ENCODE results near the gene PPFIA2.

Gene PPFIA2

DNA sequence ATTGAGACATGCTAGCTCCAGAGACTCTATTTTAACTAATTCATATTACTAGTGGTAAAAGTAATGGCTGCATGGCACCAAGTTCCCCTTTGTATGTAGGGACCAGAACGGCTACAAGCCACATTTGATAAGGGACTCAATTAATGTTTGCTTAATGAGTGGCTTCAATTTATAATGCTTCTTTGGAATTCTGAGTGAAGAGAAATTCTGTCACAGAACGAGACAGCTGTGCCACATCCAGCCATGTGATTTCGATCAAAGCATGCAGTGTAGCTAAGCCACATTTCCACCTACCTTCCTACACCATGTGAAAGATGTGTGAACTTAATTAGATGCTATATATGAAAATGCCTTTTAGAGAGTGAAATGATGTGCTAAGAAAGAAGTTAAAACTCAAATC lies 463.9 kb downstream of the PPFIA2 start:
- Mint-ChIP-seq H3K4me1 (ENCODE audit: low read depth) (no peaks in the 10 kb centered on the region), H3K9me3 (no peaks in the 10 kb centered on the region), H3K36me3 (ENCODE audit: low read depth) (no peaks in the 10 kb centered on the region)

GRCh38 chr12:81294325-81295190 lies 464.6 kb downstream of the PPFIA2 start:
- DNase-seq = no peak
- Mint-ChIP-seq H3K4me1 (ENCODE audit: low read depth) (no peaks in the 10 kb centered on the region), H3K27ac (no peak overlapping the region), H3K4me3 (no peak overlapping the region), H3K27me3 (no peaks in the 10 kb centered on the region), H3K9me3 (no peaks in the 10 kb centered on the region), H3K36me3 (ENCODE audit: low read depth) (no peaks in the 10 kb centered on the region)

More for the DNA sequence above, 463.9 kb downstream of the PPFIA2 start:
- no peak for DNase-seq
- H3K4me3 Mint-ChIP-seq = no peak overlapping the region
- H3K27me3 Mint-ChIP-seq = no peaks in the 10 kb centered on the region
- H3K27ac Mint-ChIP-seq = no peak overlapping the region

- H3K27ac Mint-ChIP-seq = no peak overlapping the region
- no peaks in the 10 kb centered on the region for H3K36me3 Mint-ChIP-seq (ENCODE audit: low read depth)
- no peak overlapping the region for H3K4me3 Mint-ChIP-seq
- DNase-seq = no peak
- no peaks in the 10 kb centered on the region for H3K9me3 Mint-ChIP-seq
- H3K27me3 Mint-ChIP-seq = no peaks in the 10 kb centered on the region
- H3K4me1 Mint-ChIP-seq (ENCODE audit: low read depth) = no peaks in the 10 kb centered on the region
Measured at GRCh38 chr12:81288651-81289050, 470.5 kb downstream of the PPFIA2 start.

- H3K27me3 Mint-ChIP-seq = no peaks in the 10 kb centered on the region
- no peaks in the 10 kb centered on the region for H3K4me1 Mint-ChIP-seq (ENCODE audit: low read depth)
- no peaks in the 10 kb centered on the region for H3K36me3 Mint-ChIP-seq (ENCODE audit: low read depth)
- DNase-seq = no peak
- H3K4me3 Mint-ChIP-seq = no peak overlapping the region
- H3K9me3 Mint-ChIP-seq = no peaks in the 10 kb centered on the region
- H3K27ac Mint-ChIP-seq = no peak overlapping the region
Measured at GRCh38 chr12:81284137-81284536, 475.0 kb downstream of the PPFIA2 start.

- H3K27me3 Mint-ChIP-seq = no peaks in the 10 kb centered on the region
- H3K36me3 Mint-ChIP-seq (ENCODE audit: low read depth) = no peaks in the 10 kb centered on the region
- no peaks in the 10 kb centered on the region for H3K4me1 Mint-ChIP-seq (ENCODE audit: low read depth)
- no peak overlapping the region for H3K27ac Mint-ChIP-seq
- no peak for DNase-seq
- H3K4me3 Mint-ChIP-seq = no peak overlapping the region
- no peaks in the 10 kb centered on the region for H3K9me3 Mint-ChIP-seq
Measured at GRCh38 chr12:81274637-81275529, 484.3 kb downstream of the PPFIA2 start.

DNA sequence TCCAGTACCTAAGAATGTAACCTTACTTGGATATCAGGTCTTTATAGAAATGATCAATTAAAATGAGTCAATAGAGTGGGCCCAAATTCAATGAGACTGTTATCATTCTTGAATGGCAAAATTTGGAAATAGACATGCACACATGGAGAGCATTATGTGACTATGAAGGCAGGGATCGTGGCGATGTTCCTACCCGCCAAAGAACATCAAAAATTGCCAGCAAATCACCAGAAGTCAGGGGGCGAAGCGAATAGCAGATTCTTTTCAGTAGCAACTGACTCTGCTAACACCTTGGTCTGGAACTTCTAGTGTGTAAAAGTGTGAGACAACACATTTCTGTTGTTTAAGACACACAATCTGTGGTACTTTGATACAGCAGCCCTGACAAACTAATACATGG lies 488.8 kb downstream of the PPFIA2 start:
- H3K9me3 Mint-ChIP-seq = peaks cover 4% of the 10 kb centered on the region
- no peaks in the 10 kb centered on the region for H3K4me1 Mint-ChIP-seq (ENCODE audit: low read depth)
- no peaks in the 10 kb centered on the region for H3K36me3 Mint-ChIP-seq (ENCODE audit: low read depth)
- H3K27me3 Mint-ChIP-seq = no peaks in the 10 kb centered on the region
- H3K4me3 Mint-ChIP-seq = no peak overlapping the region
- H3K27ac Mint-ChIP-seq = no peak overlapping the region
- no peak for DNase-seq

DNA sequence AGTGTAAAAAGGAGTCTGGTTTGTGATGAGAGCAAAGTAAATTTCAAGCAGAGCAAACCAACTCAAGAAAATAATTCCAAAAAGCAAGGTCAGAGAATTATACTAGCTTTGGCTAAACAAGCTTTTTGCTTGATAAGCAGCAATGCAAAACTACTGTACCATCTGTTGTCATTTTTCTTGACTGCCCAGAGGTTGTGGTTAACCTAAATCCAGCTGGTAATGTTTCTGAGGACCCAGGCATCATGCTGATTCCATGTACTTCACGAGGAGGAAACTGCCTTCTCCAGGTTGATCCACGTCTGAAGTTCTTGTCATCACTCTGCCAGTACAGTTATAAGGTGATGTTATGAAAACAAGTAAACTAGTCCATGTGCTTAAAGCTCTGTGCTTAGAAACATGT lies 496.1 kb downstream of the PPFIA2 start:
- H3K27me3 Mint-ChIP-seq = no peaks in the 10 kb centered on the region
- no peaks in the 10 kb centered on the region for H3K36me3 Mint-ChIP-seq (ENCODE audit: low read depth)
- H3K4me3 Mint-ChIP-seq = no peak overlapping the region
- H3K4me1 Mint-ChIP-seq (ENCODE audit: low read depth) = no peaks in the 10 kb centered on the region
- no peak for DNase-seq
- H3K27ac Mint-ChIP-seq = no peak overlapping the region
- no peaks in the 10 kb centered on the region for H3K9me3 Mint-ChIP-seq

DNA sequence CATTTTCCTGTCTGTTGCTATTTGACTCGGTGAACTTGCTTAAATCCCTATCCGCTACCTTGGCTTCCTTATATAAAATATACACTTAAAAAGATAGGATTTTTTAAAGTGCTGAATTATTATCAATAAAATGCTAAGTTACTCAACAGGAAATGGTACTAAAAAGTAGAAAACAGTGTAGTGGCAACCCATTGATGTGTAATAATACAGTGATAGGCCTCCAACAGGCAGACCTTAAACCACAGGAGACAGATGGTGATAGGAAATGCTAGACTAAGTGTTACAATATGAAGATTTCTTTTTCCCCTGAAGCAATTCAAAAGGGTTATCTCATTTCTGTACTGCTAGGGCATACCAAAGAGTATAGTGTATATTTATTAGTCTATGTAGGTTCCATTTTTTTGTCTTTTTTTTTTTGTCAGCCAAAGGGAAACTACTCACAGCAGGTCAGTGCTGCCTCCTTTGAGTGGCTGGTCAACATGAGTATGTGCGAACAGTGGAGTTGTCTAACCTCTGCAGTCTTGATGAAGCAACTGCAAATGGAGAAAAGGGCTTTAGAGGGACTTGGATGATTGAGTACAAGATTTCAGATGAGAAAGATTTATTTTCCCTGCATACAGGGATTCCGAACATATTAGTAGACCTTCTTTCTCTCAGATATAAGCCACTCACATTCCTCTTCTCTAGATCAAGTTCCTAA lies 497.5 kb downstream of the PPFIA2 start:
- H3K9me3 Mint-ChIP-seq = no peaks in the 10 kb centered on the region
- no peaks in the 10 kb centered on the region for H3K4me1 Mint-ChIP-seq (ENCODE audit: low read depth)
- no peaks in the 10 kb centered on the region for H3K36me3 Mint-ChIP-seq (ENCODE audit: low read depth)
- no peak for DNase-seq
- H3K27me3 Mint-ChIP-seq = no peaks in the 10 kb centered on the region
- no peak overlapping the region for H3K27ac Mint-ChIP-seq
- H3K4me3 Mint-ChIP-seq = no peak overlapping the region

- Mint-ChIP-seq H3K27me3 (no peaks in the 10 kb centered on the region), H3K27ac (no peak overlapping the region), H3K36me3 (ENCODE audit: low read depth) (no peaks in the 10 kb centered on the region), H3K4me3 (no peak overlapping the region), H3K4me1 (ENCODE audit: low read depth) (no peaks in the 10 kb centered on the region), H3K9me3 (no peaks in the 10 kb centered on the region)
- DNase-seq = no peak
Measured at GRCh38 chr12:81259360-81259759, 499.8 kb downstream of the PPFIA2 start.

GRCh38 chr12:81257947-81258551 lies 501.1 kb downstream of the PPFIA2 start:
- H3K27ac Mint-ChIP-seq = no peak overlapping the region
- no peaks in the 10 kb centered on the region for H3K9me3 Mint-ChIP-seq
- no peaks in the 10 kb centered on the region for H3K36me3 Mint-ChIP-seq (ENCODE audit: low read depth)
- DNase-seq = no peak
- H3K27me3 Mint-ChIP-seq = no peaks in the 10 kb centered on the region
- no peaks in the 10 kb centered on the region for H3K4me1 Mint-ChIP-seq (ENCODE audit: low read depth)
- H3K4me3 Mint-ChIP-seq = no peak overlapping the region

DNA sequence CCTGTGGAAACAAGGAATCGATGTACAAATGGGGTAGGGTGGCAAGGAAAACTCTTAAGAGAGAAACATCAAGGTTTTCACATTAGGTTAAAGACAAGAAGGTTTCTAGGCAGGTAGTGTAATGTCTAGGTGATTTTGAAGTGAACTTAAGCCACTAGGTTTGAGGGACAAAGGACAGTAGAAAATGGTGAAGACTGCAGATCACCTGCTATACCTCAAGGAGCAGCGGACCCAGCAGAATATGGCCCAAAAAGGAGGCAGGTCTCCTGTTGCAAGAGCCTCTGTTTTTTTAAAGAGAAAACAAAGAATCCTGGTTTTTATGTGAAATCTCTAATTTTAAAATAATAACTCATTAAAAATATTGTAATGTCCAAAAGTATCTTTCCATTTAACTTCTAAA lies 503.2 kb downstream of the PPFIA2 start:
- H3K27me3 Mint-ChIP-seq = no peaks in the 10 kb centered on the region
- H3K9me3 Mint-ChIP-seq = no peaks in the 10 kb centered on the region
- no peak overlapping the region for H3K4me3 Mint-ChIP-seq
- H3K4me1 Mint-ChIP-seq (ENCODE audit: low read depth) = no peaks in the 10 kb centered on the region
- no peak for DNase-seq
- H3K27ac Mint-ChIP-seq = no peak overlapping the region
- no peaks in the 10 kb centered on the region for H3K36me3 Mint-ChIP-seq (ENCODE audit: low read depth)

DNA sequence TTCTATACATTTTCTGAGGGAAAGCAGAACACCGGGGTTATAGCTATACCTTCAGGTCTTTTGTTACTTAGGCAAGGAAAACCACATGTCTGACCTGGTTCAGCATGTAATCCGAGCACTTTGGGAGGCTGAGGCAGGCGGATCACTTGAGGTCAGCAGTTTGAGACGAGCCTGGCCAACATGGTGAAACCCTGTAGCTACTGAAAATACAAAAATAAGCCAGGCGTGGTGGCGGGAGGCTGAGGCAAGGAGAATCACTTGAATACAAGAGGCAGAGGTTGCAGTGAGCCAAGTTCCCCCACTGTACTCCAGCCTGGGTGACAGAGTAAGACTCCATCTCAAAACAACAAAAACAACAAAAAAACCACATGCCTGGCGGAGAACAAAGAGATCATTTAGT lies 503.7 kb downstream of the PPFIA2 start:
- Mint-ChIP-seq H3K4me3 (no peak overlapping the region), H3K4me1 (ENCODE audit: low read depth) (no peaks in the 10 kb centered on the region), H3K27ac (no peak overlapping the region), H3K36me3 (ENCODE audit: low read depth) (no peaks in the 10 kb centered on the region), H3K27me3 (no peaks in the 10 kb centered on the region), H3K9me3 (no peaks in the 10 kb centered on the region)
- no peak for DNase-seq

DNA sequence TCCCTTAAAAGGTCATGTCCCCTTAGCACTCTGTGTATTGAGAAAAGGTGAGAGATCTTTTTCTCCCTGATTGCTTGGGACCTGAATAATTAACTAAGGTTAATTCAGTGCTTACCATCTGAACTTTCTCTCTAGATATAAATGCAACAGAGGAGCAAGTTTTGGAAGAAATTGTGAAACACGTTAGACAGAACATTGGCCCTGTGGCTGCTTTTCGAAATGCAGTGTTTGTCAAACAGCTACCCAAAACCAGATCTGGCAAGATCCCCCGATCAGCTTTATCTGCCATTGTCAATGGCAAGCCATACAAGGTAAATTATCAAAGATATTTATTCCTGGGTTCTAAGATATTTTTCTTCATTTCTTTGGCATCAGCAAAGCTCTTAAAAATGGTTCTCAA lies 505.8 kb downstream of the PPFIA2 start:
- H3K27me3 Mint-ChIP-seq = no peaks in the 10 kb centered on the region
- H3K4me3 Mint-ChIP-seq = no peak overlapping the region
- H3K4me1 Mint-ChIP-seq (ENCODE audit: low read depth) = no peaks in the 10 kb centered on the region
- DNase-seq = no peak
- H3K36me3 Mint-ChIP-seq (ENCODE audit: low read depth) = no peaks in the 10 kb centered on the region
- H3K9me3 Mint-ChIP-seq = peaks cover 1% of the 10 kb centered on the region
- no peak overlapping the region for H3K27ac Mint-ChIP-seq

DNA sequence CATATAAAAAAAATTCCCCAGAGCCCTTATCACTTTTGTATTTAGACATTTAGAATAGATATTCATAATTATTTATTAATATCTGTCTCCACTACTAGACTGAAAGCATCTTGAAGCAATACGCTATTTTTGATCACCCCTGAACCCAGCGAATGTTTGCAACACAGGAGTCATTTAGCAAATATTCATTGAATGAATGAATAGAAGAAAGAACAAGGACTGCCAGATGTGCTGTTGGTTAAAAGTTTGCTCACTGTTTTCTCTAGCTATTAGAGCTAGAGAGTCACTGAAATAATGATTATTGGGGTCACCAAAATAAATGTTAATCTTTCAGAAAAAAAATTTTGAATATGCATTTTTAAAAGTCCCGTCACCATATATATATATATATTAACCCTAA lies 506.9 kb downstream of the PPFIA2 start:
- DNase-seq = no peak
- peaks cover 3% of the 10 kb centered on the region for H3K9me3 Mint-ChIP-seq
- no peaks in the 10 kb centered on the region for H3K27me3 Mint-ChIP-seq
- H3K36me3 Mint-ChIP-seq (ENCODE audit: low read depth) = no peaks in the 10 kb centered on the region
- no peak overlapping the region for H3K4me3 Mint-ChIP-seq
- no peaks in the 10 kb centered on the region for H3K4me1 Mint-ChIP-seq (ENCODE audit: low read depth)
- H3K27ac Mint-ChIP-seq = no peak overlapping the region

All from activated T-cell treated with anti-CD3 and anti-CD28 coated beads, Interleukin-2, amount 50 U/mL, for 24 hours (primary cell).